HG02642 (cell line): ENCODE data around the gene PFDN4.
"Not testable (repeated sequence)": the region's sequence is repeated elsewhere in the genome, so short reads cannot be mapped to it uniquely, and the experiment has no call there.

ENCODE experiments used
- ATAC-seq: cut with Tn5 transposase; IDR thresholded peaks from one replicate; pipeline ENCODE4 v1.9.1; 2021; ENCODE audit warnings: mild to moderate bottlenecking; ENCODE audit not compliant: unreplicated experiment, poor library complexity

Gene PFDN4

DNA sequence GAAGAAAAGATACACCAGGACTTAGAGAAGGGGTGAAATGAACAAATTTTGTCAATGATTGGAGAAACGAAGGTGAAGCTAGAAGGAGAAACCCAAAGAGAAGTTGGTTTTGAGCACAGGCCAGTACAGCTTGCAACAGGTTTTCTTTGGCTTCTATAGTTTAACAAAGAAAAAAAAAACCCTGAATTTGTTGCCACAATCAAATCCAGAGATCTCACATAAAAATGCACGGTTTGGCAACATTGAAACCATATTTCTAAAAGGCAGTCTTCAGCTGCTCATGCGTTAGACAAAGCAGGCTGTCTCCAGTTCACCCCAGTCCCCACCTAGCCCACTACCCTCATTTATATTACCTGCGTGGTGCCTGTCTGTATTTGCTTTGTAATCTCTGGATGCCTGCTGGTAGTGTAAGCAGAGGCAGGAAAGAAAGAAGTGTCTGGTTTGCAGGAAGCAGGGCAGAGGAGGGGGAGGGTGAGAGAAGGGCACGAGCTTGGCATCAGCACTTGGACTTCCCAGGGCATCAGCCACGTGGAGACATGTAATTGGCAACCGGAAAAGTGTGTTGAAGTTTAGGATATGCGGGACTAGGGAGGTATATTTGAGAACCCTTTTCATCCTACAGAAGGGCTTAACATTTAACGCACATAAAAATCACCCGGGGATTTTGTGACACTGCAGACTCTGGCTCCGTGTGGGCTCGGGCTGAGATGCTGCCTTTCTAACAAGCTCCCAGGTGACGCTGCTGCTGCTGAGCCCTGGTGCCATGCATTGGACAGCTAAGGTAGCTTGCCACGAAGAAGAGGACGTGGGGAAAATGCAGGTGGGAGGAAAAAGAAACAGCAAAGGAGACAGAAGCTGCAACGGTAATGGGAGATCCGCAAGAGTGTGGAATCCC lies 14.4 kb downstream of the PFDN4 start:
- no peak for ATAC-seq

DNA sequence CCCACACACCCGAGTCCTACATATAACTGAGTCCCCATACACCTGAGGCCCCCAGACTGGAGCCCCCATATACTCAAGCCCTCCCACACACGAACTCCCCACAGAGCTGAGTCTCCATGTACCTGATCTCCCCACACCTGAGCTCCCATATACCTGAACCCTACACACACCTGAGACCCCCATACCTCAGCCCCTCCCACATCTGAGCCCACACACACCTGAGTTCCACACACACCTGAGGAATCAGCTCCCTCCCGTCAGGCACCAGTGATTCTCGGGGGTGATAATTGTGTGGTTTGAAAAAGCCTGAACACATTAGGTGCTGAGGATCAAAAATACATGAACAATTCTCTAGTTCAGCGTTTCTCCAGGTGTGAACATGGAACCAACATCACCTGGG lies 15.4 kb downstream of the PFDN4 start:
- no peak for ATAC-seq

DNA sequence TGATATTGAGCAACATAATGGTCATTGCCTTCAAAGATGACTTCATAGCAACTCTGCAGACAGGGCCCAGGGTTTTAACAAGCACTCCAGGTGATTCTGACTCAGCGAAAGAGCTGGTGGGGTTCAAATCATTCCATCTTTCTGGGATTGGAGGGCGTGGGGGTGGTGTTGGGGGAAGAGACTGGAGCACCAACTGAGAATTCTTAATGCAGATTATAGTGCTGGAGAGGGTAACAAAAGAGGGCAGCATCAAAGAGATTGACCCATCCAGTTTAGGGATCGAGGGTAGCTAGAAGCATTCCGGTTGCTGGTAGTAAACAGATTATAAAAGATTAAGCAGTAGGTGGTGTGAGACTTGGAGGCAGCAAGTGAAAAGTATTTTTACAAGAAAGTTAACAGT lies 15.9 kb downstream of the PFDN4 start:
- no peak for ATAC-seq

DNA sequence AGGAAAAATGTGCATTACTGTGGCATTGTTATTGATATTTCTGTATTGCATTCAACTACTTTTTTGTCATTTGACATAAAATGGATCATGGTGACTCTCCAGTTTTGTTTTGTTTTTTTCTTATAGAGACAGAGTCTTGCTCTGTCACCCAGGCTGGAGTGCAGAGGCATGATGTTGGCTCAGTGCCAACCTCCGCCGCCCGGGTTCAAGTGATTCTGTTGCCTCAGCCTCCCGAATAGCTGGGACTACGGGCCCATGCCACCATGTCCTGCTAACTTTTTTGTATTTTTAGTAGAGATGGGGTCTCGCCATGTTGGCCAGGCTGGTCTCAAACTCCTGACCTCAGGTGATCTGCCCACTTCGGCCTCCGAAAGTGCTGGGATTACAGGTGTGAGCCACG lies 16.8 kb downstream of the PFDN4 start:
- not testable (repeated sequence) for ATAC-seq

DNA sequence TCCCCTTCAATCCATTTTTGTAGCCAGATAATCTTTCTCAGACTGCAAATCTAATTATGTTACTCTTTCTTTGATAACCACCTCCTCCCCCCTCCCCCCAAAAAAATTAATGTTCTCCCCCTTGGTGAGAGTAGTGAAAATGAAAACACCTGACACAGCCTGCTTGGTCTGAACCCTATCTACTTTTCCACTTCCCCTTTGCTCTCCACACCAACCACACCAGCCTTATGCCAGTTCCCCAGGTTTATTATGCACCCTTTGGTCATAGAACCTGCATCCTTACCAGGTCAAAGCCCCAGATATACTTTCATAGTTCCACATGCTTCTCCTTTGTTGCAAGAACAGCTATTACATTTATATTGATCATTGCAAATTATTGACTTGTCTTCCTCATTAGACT lies 19.4 kb downstream of the PFDN4 start:
- ATAC-seq, result peak; percentile 88

DNA sequence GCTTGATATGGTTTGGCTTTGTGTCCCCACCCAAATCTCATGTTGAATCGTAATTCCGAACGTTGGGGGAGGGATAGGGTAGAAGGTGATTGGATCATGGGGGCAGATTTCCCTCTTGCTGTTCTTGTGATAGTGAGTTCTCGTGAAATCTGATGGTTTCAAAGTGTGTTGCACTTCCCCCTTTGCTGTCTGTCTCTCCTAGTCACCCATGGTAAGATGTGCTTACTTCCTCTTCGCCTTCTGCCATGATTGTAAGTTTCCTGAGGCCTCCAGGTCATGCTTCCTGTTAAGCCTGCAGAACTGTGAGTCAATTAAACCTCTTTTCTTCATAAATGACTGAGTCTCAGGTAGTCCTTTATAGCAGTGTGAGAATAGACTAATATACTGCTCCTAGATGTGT lies 19.9 kb downstream of the PFDN4 start:
- no peak for ATAC-seq

DNA sequence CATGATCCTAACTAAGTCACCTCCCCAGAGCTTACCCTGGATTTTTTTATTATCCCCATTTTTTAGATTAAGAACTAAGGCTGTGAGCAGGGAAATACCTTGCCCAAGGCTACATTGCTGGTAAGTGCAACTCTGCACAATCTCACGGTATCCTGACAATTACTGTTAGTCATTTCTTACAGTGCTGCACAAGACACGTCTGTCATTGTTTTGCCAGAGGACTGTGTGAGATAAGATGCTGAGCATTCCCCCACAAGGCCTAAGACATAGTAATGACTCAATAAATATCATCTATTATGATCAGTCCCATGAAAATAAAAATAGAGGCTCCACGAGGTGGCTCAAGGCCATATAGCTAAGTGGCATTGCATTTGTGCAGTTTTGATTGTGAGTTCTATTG lies 21.0 kb downstream of the PFDN4 start:
- no peak for ATAC-seq

DNA sequence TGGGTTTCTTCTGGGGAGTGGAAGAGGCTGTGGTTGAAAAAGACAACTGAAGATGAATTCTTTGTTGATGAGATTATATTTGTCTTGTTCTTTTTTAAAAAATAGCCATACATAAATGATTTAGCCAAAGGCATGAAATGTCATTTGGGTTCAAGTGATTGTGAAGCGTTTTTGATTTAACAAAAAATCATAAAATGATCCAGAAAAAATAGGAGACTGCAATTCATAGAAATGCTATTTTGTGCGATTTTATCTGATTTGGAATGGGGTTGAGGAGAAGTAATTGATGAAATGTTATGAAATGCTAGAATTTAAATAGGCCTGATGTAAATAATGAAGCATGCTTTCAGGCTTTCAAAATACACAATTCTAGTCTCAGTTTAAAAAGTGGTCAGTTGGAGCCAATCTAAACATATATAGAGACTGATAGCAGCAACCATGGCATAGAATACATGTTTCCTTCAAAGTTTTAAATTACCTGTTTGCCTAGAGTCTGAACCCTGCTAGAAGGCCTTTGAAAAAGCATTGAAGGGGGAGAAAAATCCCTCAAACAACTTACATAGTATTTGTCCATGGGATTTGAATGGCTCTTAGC lies 21.8 kb downstream of the PFDN4 start:
- no peak for ATAC-seq

DNA sequence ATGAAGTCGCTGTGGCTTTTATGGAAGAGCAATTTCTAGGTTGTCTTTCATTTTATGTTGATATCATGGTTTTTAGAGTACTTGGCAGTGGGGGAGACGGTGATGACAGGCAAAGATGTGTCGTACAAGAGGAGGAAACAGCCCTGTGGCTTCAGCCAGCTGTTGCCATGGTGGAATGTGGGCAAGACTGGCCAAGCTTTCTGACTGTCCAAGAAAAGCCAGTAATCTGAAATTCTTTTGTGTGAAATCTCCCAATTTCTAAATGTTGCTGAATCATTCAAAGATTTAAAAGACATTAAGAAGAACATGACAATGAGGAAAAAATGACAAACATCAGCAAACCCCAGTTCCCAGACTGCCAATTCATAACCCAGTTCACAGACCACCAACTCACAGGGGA lies 23.1 kb downstream of the PFDN4 start:
- no peak for ATAC-seq

DNA sequence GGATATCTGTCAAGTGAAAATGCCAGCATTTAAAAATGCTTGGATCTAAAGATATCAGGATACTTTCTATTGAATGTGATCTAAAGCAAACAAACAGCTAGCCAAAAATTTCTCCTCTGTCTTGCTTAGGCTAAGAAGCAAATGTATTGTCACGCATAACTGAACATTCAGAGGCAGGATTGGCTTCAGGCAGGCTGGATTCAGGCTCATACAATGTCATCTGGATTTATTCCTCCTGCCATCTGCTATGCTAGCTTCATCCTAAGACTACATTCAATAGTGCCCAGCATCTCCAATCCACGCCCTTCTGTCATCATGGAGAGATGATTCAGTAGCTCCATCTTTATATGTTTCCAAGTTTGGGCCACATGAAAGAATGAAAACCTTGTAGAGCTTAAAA lies 27.1 kb downstream of the PFDN4 start:
- ATAC-seq, result no peak

DNA sequence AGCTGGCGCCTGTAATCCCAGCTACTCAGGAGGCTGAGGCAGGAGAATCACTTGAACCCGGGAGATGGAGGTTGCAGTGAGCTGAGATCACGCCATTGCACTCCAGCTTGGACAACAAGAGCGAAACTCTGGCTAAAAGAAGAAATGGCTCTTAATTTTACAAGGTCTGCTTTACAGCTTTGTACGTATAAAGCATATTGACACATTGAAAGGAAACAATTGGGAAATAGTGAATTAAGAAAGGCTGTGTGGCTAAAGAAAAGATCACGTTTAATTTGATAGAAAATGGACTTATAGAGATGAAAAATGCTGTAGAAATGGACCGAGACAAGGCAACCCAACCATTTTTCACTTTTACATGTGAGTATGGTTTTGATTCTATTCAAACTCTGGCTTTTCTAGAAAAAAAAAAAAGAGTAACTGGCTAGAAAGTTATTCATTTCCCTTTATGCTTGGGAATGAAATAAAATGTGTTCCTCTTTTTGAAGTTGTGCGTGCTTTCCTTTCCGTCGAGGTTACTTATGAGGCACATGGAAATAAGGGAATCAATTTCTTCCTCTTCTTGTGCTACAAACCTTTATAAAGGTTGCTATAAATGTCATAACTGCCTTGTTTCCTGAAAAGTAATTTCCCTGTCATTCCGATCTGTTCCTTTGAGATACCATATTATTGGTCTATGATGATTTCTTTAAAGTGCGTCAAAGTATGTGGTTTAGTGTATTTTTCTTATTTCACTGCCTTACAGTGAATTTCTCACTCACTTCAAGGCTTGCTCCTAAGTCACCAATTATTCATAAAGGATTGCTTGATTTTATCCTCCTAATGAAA lies 29.4 kb downstream of the PFDN4 start:
- no peak for ATAC-seq

DNA sequence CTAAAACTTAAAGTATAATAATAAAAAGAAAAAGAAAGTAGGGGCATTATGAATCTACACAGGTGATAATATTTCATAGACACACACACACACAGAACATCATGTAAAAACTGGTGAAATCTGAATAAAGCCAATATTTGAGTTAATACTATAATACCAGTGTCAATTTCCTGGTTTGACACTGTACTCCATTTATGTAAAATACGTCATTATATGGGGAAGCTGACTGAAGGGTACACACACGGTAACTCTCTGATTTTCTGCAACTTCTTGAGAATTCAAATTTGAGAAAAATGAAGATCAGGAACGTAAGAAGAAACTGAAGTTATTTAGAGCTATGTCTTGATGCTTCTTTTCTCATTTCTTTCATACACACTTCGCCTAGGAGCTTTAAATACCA lies 36.2 kb downstream of the PFDN4 start:
- no peak for ATAC-seq

DNA sequence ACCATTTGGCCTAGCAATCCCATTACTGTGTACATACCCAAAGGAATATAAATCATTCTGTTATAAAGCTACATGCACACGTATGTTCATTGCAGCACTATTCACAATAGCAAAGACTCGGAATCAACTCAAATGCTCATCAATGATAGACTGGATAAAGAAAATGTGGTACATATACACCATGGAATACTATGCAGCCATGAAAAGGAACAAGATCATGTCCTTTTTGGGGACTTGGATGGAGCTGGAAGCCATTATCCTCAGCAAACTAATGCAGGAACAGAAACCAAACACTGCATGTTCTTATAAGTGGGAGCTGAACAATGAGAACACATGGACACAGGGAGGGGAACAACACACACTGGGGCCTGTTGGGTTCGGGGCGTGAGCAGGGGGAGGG lies 40.8 kb downstream of the PFDN4 start:
- ATAC-seq, result not testable (repeated sequence)

DNA sequence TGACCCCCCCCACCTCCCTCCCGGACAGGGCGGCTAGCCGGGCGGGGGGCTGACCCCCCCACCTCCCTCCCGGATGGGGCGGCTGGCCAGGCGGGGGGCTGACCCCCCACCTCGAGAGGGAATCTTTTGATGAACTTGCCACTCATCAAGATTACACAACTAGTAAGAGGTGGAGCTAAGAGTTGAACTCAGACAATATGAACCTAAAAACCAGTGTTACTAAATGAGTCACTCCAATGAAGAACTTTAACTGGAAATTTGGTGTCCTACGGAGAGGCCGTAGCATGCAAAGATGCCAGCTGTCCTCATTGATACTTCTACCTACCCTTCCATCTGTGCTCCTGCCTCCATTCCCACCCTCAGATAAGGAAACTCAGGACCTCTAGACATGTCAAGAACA lies 42.8 kb downstream of the PFDN4 start:
- no peak for ATAC-seq

DNA sequence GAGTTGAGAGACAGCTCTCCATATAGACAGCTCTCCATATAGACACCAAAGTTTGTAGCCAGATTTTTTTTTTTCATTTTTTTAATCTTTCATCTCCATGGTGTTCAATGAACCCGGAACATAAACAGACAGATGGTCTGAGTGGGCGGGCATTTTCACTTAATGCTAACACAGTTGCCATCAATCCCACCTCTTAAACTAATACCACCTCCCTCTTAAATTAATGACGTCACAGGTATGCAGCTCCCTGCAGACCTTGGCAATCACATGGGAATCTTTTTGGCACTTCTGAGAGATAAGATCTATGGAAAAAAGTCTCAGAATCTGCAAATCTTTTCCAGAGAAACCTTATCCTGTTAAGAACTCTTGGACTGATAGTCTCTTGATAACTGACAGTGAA lies 43.2 kb downstream of the PFDN4 start:
- no peak for ATAC-seq

DNA sequence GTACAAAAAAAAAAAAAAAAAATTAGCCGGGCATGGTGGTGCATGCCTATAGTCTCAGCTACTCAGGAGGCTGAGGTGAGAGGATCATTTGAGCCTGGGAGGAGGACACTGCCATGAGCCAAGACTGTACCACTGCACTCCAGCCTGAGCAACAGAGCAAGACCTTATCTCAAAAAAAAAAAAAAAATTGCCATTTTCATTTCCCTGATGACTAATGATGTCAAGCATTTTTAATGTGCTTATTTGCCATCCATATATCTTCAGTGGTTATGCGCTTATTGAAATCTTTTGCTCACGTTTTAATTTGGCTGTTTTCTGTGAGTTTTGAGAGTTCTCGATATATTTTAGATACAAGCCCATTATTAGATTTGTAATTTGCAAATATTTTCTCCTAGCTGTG lies 46.7 kb downstream of the PFDN4 start:
- no peak for ATAC-seq

DNA sequence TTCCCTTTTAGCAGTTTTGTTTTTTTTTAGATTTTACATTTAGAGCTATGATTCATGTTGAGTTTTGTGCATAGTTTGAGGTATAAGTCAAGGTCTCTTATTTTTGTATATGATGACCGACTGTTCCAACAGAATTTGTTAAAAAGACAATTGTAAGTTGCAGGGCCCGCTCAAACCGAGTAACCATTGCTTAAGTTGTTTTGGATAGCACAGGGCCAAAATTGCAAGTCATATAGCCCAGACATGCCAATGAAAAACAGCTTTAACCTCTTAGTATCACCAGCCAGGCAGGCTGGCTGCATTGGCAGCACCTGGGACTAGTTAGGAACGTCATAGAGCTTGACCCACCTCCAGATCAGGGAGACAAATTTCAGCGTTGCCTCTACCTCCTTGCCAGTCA lies 47.3 kb downstream of the PFDN4 start:
- ATAC-seq, result no peak

DNA sequence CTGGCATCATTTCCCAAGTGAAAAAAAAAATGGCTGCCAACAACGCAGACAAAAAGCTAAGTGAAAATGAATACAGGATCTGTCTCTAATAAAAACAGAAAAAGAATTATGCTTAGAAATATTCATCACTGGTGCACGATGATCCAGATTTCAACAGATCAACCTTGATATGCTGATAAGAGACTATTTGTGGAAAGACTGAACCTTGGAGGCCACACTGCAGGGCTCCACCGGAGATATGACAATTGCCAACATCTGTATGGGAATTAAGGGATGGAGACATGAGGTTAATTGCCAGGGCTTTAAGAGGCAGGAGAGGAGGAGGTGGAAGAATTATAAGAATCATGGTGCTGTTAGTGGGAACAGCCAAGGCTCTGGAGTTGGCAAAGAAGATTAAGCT lies 48.3 kb downstream of the PFDN4 start:
- ATAC-seq, result no peak

DNA sequence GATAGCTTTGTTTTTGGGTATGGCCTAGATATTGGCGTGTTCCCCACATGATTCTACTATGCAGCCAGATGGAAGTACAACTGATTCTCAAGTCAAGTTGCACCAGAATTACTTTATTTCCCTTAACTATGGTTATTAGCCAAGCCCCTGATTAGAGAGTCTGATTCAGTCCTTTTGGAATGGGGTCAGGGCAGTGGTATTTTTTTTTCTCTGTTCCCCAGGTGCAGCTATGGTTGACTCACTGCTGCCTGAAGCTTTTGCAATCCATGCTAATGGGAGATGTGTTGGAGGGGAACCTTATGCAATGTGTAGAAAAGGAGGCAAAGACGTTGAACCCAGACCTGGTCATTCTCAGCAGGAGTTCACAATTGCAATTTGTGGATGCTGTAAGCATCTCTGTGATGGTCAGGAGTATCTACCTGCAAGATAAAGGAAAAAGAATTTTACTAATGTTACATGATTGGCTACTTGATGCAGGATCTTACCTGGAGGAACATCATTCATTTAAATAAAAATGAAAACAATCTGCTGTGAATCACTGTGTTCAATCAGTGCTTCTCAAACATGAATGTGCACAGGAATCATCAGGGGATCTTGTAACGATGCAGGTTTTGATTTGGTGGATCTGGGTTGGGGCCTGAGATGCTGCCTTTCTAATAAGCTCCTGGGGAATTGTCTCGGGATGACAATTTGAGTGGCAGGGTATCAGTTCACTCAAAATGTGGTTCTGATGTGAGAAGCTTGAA lies 49.4 kb downstream of the PFDN4 start:
- ATAC-seq, result no peak

DNA sequence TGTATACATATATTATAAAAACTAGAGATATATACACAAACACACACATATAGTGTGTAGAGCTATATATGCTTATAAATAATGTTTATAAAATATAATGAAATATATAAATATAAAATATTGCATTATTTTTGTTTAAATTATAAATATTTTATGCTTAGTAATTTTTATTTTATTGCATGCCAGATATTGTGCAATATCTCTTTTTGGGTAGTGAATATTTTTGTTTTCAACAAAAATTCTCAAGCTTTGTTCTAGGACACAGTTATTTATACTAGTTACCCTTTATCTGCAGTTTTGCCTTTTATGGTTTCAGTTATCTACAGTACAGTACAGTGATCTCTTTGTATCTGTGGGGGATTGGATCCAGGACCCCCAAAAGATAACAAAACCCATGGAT lies 52.2 kb downstream of the PFDN4 start:
- no peak for ATAC-seq

DNA sequence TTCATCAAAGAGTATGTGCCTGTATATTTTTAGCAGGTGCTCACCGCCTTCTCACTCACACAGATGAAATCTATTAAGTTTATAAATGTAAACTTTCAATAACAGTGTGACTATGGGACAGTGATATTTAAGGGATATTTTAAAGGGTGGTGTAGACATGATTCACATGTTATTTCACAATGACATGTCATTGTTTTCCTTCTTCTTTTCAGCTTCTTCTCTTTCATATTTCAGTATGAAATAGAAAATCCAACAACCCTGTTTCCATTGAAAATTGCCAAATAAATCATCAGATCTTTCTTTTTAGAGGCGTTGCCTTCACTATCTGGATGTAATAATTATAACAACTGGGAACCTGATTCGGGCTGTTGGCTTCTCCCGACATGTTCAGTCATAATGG lies 54.8 kb downstream of the PFDN4 start:
- ATAC-seq, result no peak
